Measurements from ENCODE around the gene EPB41L2.
A peak's percentile ranks its signal among the peaks of the same experiment; 100 is the strongest.

EPB41L2 gene

DNA sequence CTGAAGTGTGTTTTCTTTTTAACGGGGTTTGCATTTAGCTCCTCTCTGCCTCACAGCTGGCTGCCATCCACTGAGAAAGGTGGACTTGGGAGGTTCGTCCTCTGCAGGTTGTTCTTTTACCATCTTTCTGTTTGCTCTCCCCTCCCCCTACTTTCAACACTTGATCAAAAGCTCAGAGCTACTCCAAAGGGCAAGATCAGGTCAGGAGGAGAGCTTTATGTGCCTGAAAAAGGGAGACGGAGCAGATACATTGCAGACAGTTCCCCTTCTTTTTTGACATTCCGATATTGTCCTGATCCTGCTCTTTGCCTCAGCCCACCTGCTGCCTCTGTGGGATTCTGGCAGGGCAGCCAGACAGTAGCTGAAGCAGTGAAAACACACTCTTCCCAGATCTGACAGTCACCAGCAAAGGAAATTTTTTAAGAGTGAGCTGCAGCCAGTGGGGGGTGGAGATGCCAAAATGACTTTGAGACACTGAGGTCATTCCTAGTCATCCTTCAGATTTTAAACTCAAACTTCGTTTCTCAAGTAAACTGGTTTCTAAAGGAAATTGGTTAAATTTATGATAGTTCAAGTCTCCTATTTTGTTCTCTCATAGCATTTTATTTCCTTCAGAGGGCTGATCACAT lies 209.4 kb downstream of the EPB41L2 start:
- FAIRE-seq: no peak

DNA sequence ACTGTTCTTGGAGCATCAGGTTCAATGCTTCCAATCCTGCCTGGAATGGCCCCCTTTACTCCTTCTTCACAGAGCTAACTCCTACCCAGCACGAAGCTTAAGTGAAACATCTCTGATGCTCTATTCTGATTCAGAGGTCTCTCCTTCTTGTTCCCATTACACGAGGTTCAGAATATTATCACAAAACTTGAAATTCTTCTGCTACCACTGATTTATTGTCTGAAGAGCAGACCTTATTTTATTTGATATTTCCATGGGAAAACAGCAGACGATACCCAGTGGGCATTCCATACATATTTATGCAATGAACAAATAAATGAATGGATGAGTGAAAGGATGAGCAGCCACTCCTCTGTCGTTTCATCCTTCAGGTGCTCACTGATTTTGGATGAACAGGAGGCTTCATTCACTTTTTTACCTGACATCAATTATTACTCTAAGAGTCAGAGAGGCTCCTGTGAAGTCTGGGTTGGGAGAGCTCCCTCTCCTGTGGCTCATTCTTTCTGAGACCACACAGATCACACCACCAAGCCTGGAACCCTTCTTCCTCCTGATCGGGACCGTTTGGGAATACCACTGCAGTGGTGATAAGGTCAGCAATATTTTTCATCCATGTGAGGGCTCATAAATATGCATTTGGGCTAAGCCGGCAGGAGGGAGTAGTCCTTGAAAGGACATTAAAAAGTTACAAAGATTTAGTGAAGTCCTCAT lies 210.0 kb downstream of the EPB41L2 start:
- no peak for FAIRE-seq

DNA sequence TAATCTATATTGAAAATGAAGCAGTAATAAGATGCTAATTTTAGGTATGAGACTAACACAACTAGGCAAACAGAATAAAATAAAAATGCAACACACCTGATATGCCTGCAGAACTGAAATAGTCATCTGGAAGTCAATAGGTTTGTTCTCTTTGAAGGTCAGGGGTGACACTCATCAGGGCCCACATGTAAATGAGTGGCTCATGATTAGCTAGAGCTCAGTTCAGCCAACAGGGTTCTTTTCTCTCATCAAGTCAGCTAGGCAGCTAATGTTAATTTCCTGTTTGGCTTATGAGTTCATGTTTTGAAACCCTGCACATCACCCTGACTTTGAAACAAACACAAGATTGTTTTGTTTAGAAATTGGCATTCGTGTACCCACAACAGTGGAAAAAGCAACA lies 212.0 kb downstream of the EPB41L2 start:
- no peak for FAIRE-seq

DNA sequence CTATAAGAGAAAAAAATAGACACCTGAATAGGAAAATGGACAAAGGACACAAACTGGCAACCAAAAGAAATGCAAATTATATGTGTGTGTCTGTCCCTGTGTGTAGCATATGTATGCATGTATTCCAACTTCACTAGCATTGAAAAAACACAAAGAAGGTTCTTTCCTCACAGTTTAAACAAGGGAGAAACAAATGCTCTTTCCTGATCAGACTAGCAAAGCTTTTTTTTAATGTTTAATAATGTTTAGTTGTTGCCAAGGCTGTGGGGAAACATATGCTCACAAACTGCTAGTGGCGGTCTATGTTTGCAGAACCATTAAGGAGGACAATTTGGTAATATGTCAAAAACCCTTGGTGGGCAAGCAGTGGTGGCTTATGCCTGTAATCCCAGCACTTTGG lies 213.5 kb downstream of the EPB41L2 start:
- FAIRE-seq: no peak

DNA sequence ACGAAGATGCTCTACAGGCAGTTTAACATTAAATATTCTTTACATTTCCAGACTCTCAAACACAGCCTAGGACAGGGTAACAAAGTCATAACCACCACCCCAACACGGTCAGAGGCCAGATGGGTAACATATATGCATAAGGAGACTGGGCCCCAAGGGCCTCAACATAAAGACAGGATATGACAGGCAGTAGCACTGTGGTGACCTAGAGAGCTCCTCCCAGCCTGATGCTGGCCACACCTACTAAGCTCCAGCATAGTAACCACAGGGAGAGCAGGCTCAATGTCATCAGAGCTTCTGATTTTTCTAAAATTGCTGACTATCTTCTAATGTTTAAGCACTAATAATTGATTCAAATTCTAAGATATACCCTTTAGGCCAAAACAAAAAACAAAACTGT lies 214.1 kb downstream of the EPB41L2 start:
- no peak for FAIRE-seq

DNA sequence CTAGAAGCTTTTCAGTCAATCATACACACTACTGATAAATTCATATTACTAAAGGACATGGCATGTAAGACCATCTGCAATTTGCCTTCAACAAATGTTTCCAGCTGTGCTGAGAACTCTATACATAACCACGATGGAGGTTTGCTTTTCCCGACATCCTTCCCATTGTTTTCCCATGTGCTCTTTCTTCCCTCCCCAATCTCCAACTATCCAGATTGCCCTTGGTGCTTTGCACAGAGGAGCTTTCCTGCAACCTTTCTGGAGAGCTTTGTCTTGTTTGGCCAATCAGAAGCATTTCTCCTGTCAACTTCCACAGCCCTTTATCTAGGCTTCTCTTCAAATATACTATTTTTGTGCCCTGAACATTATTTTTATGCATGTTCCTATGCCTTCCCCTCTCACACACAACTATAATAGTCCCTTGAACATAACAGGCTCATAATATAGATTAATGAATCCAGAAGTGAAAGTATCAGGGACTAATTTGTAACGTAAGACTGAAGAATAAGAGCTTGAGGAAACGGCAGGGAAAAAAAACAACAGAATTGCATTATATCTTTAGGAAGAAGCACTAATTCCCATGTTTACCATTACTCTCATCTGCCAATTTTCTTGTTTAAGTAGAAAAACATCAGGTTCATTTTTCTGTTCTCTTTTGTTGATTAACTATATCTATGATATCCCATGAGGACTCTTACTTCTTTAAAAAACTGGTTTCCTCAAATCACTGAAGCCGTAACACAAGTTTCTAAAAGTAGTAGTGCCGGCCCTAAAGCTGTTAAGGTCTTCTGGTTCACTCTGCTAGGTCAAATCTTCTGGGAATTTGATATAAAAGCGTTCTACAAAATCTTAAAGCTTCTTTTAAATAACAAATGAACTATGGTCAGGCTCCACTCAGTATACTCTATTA lies 215.8 kb downstream of the EPB41L2 start:
- FAIRE-seq: no peak

DNA sequence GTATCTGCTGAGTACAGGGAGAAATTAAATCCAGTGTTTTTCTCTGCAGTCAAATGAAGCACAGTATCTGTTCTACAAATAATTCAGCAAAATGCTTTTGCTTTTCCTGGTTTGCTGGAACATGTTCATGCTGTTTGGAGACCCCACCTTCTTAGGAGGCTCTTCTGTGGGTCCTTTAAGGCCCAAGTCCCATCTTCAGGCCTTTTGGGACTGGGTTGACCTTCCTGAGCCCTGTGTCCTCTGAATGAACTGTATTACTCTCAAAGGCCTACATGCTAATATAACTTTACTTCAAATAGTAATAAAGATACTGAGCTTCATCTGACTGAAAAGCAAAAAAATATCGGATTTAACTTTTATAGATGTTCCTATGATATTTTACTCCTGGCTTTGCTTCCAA lies 216.5 kb downstream of the EPB41L2 start:
- no peak for FAIRE-seq

DNA sequence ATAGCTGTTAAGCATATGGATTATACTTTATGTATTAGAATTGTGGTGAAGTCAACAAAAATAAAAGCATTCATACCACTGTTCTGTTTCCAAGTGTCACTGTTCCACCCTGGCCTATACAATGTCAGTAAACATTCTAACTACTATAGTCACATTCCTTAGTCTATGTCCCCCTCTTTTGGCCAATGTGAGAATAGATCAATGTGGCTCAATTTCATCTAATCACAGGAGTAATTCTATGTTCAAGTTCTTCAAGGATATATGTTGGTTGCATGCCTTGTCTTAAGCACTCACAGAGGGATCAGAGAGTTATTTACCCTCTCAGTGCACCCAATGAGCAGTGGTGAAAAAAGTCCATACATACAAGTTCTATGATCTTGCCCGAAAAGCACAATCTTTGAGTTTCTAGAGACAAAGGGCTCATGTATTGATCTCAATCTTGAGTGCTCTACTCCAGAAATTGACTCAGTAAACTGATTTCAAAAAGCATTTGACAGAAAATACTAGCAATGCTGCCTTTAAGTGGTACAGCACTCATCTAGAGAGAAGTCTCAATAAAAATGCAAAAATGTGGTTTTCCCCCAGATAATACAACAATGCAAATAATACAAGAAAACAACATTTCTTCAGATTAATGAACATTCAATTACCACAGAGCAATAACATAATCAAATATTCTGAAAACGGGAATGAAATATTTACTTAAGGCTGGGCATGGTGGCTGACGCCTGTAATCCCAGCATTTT lies 219.3 kb downstream of the EPB41L2 start:
- FAIRE-seq: peak; percentile 64

DNA sequence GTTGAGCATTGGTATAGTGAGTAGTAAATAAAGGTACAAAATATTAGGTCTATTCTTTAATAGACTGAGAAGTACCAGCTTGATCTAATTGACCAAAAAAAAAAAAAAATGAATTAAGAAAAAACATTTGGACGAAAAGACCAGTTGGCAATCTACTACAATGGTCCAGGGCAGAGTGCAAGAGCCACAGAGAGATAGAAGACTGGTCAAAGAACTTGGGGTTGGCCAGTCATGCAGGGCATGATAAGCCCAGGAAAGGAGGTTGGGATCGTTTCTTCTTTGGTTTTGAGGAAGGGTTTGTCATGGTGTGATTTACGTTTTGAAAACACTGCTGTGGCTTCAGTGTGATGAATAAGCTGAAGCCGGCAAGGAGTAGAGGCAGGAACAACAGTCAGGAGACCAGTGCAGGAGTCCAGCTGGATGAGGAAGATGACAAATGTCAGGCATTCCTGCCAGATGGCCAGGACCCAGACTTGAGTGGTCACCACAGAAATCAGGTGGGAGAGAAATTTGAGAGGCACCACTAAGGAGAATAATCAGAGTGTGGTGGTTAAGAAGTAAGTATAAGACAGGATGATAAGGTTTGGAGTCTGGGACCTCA lies 221.8 kb downstream of the EPB41L2 start:
- no peak for FAIRE-seq

DNA sequence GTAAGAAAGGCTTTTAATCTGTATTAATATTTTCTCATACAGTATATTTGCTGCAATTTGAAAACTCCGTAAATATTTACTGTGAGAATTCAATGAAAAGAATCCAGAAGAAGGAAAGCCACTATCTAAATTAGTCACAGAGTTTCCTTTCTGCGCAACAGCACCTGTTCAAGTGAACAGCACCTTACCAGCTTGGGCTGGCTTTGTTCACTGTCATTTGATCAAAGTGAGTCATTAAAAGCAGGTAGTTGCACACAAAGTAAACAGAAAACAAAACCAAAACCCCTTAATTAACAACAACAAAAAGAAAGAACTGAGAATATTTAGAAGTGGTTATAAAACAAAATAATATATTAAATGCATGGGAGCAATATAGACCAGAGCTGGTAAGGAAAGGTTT lies 223.0 kb downstream of the EPB41L2 start:
- no peak for FAIRE-seq

DNA sequence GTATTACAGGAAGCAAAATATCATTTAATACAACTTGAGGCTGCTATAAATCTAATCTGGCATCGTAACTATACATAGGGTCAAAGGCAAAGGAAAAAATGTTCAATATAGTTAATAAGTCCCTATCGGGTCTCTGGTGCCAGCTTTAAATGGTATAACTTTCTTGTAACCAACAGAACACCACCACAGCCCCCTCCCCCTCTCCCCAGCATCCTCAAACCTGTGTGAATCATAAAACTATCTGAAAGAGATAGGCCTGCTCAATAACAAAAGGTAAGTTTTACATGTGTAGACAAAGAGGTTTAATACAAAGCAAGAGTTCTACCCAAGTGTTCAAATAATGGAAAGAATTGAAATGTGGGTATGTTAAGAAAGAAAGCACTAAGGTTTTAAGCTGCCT lies 223.7 kb downstream of the EPB41L2 start:
- no peak for FAIRE-seq

DNA sequence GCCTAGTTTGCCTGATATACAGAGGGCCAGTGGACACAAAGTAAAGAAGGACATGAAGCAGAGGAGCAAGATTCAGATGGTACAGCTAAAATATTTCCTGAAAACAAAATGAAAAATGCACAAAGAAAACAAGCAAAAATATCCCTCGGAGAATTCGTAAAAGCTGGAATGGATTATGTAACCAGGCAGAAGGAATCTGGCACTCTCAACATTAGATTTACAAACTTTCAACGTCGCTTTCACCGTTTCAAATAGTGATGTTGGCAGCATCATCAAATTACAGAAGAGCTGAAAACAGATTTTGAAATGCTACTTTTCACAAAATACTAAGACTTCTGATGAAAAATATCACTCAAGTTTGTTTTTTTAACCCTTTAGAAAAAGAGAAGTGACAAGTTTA lies 224.1 kb downstream of the EPB41L2 start:
- no peak for FAIRE-seq

DNA sequence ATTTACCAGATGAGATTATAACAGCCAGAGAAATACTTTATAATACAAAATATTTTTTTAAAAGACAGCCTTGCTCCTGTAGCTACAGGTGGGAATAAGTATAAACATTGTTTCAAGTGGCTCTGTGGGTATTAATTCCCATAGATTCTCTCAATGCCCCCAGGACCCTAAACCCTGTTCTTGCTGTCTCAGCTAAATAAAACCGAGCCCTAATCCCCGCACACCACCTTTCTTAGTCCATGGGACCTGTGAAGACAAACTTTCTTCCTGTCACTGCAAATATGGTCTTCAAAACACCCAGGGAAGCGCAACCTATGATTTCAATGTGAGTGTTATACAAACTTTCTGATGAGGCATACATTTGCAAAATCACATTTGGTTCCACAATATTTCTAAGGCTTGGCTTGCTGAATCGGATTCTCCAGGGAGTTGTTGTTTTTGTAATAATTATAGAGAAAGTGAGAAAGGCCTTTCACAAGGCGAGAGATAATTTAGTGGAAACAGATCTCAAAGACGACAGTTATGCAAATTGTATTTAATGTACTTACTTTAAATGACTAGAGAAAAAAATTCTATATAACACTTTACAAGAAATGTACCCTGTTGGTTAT lies 224.7 kb downstream of the EPB41L2 start:
- FAIRE-seq: no peak

DNA sequence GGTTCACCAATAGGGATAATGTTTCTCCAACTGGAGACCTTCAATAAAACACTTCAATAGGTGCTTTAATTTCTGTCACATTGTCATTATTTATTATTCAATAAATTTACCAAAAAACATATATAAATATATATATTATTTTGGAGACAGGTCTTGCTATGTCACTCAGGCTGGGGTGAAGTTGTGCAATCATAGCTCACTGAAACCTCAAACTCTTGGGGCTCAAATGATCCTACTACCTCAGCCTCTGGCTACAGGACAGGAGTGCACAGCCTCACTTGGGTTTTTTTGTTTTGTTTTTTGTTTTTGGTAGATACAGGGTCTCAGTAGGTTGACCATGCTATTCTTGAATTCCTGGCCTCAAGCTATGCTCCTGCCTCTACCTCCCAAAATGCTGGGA lies 226.0 kb downstream of the EPB41L2 start:
- no peak for FAIRE-seq

DNA sequence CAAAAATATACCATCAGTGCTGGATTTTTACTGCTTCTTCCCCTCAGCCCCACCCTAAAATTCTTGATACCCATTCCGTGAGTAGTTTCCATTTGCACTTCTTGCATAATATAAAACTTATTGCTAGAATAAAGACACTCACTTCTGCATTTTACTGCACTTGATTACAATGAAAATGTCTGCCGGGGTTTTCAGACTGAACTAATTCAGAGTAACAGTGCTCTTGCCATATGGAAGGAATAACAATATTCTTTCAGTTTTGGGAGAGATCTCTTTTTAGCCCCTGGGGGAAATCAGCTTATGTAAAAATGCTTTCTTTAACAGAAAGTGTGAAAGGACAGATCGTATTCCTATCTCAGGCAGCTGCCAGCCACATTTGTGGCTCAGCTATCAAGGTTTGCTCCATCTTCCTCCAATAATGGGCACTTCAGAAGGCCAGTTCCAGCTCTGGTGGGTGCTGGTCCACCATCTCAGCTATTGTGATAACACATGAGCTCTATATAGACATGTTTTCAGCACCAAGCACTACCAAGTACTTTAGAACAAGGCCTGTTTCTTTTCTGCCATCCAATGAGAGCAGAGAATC lies 226.9 kb downstream of the EPB41L2 start:
- FAIRE-seq: no peak

DNA sequence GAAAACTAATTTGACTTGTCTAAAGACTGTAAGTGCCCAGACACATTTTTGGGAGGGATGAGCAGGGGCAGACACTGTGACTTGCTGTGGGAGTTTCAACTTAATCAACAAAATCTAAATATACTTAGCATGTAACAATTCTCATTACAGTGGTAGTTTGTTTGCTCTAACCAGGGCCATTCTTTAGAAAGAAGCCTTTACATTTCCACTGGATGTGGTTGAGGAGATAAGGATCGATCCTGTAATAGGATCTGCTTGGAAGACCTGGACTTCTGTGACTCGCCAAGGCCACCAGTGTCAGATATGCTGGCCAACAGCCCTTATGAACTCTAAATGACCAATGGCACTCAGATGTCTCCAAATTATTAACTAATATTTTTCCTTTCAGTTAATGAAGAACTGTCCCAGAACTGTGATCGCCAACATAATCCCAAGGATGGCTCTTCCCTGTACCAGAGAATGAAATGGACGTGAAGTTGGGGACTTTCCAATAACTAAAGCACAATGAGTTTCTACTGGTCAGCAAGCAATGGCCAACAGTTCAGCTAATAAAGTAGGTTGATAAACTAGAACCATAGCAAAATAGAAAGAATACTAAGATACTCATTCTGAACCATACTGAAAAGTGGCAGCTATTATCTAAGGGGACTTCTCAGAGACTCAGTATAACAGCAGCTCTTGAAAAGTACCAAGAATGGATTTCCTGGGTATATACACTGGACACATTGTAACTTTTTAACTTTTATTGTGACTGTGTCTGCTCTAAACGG lies 228.4 kb downstream of the EPB41L2 start:
- no peak for FAIRE-seq

DNA sequence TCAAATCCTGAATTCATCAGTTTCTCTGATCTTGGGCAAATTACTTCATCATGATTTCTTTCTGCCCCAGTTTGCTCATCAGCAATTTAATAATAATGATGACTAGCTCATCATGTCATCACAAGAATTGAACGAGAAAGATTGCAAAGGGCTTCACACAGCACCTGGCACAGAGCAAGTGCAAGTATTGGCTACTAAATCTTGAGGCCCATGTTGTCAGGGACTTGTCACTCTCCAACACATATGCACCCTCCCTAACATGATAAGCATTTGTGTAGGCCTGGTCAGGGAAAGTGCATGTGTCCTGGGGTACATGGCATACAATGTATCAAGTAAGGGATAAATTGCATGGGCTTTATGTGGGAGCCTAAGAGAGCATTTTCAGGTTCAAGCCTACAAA lies 229.5 kb downstream of the EPB41L2 start:
- FAIRE-seq: no peak

DNA sequence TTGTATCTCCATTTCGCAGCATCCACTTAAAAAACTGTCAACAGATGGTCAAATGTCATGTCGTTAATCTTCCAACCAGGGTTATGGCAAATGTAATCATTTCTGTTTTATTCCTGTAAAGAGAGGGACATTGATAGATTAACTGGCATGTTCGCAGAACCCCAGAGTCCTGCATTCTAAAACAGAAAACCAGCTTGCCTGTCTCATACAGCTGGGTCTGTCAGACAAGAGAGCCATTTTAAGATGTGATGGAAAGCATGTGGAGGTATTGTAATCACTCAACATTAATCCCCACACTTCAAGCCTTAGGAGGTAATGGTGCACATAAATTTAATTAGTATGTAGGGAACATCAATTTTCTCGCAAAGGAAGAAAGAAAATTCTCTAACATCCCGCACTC lies 231.4 kb downstream of the EPB41L2 start:
- FAIRE-seq: no peak

DNA sequence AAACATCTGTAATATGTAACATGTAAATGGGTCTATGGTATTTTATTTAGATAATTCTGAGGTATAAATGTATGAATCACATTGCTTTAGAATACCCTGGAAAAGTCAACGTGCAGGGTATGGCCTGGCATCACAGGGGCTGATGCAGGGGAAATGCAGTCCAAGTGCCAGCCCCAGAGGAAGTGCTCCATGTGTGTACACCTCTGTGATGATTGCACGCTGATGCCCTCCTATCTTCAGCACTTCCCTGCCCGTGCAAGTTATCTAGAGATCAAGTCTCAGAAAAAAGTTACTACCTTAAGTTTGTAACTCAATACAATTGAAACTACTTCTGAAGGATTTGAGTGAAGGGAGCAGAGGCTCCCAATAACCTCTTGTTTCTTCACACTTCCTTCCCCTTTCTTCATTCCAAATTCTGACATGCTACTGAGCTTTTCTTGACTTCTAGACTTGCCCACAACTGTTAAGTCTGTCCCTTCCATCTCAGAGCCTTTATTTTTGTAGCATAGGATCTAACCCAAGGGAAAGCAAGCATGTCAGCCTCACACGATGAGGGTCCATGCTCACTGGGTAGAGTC lies 233.6 kb downstream of the EPB41L2 start:
- FAIRE-seq: no peak

DNA sequence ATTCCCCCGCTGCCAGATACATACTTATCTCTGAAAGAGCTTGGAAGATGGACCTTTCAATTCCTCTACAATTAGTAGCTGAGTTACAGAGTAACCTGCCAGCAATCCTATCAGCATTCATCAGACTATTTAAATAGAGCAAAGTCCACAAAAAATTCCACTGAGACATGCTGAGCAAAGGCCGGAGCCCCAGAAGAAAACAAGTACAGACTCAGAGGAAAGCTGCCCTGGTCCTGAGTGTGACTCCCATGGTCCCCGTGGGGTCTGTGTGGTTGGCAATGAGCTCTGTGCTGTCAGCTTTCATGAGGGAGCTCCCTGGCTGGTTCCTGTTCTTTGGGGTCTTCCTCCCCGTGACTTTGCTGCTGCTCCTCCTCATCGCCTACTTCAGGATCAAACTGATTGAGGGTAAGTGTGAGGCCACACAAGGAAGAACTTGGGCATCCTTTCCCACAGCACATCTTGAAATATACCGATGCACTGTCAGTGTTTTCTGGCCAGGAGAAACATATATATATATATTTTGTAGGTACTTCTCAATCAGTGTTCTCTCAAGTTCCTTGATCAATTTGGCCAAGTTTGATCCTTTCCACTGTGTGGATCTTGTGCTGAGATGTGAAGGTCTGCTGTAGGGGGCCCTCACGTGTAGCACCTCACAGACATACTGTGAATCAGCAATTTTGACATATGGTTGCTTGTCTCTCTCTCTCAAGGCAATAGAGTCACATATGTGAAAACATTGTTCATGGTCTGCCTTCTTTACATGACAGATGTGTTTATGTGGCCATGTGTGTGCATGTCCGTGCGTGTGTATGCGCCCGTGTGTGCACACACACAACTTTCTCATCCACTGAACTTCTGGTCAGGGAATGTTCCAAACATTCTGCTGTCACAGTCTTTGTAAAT lies 235.5 kb downstream of the EPB41L2 start, which contains the start of gene SMLR1:
Gene SMLR1 (plus strand): TSS at position 160 of the 903 bp plus-strand sequence. CDS start 8 bp downstream, at position 168.
- FAIRE-seq: no peak
